OCI-LY1 (cell line): Measurements from ENCODE around the gene SCAP.

Source experiments
- EZH2 ChIP-seq: fragments of 200-600 bp; sonication (generic), shearing (Covaris generic); IDR thresholded peaks from 2 replicates; pipeline ENCODE4 v1.8.0; 2017; ENCODE audit warnings: borderline replicate concordance, mixed run types, mild to moderate bottlenecking, antibody characterized with exemption, low read length, moderate library complexity, mixed read lengths
- TF ChIP-seq, protein P1 (sequence below): fragments of 200-600 bp; sonication (generic), shearing (Covaris generic); IDR thresholded peaks from 2 replicates; pipeline ENCODE4 v1.5.1; 2017; ENCODE audit warnings: mild to moderate bottlenecking, antibody characterized with exemption, low read length, moderate library complexity, mixed read lengths

DNA sequence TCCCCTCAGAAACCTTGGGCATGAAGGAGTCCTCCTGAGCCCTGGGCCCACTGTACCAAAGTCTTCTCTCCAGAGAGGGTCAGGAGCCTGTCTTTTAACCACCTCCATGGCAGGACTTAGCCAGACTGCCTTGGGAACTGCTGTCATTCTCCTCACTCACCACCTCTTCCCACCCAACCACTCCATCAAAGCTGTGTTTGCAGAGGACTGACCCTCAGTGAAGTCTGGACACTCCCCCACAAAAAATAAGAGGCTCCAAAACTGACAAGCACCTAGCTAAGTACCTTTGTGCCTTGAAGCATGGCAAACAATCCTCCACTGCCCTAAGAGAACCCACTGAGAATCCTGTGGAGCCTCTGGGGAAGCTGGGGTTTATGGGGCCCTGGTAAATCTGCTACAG, 2.3 kb upstream of the SCAP start:
- no peak for TF ChIP-seq EZH2
- TF ChIP-seq, protein P1, sequence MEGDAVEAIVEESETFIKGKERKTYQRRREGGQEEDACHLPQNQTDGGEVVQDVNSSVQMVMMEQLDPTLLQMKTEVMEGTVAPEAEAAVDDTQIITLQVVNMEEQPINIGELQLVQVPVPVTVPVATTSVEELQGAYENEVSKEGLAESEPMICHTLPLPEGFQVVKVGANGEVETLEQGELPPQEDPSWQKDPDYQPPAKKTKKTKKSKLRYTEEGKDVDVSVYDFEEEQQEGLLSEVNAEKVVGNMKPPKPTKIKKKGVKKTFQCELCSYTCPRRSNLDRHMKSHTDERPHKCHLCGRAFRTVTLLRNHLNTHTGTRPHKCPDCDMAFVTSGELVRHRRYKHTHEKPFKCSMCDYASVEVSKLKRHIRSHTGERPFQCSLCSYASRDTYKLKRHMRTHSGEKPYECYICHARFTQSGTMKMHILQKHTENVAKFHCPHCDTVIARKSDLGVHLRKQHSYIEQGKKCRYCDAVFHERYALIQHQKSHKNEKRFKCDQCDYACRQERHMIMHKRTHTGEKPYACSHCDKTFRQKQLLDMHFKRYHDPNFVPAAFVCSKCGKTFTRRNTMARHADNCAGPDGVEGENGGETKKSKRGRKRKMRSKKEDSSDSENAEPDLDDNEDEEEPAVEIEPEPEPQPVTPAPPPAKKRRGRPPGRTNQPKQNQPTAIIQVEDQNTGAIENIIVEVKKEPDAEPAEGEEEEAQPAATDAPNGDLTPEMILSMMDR, result no peak
